K562 (cell line): Measurements from ENCODE around the gene NET1. TPM values are rescaled to one million over a fixed set of nuclear protein-coding genes. Genes with fewer than 3 reads are reported as not detected.

Source experiments
- ATAC-seq: fragments of 200-7000 bp; cut with Tn5 transposase; 3 replicates; pipeline ENCODE4 v1.9.1; 2020; ENCODE audit warnings: moderate library complexity
- BruUV-seq: library from RNA; stranded (reverse); fragments of 400-500 nt; replicated peaks from 2 replicates; lab custom pipeline; 2021; lab: Mats Ljungman, UMichigan
- CTCF ChIA-PET: fragments of 300-600 bp; formaldehyde crosslinking; extraction: SDS; loops from one replicate; lab custom pipeline; 2021; ENCODE audit warnings: low intra/inter-chr PET ratio; lab: Yijun Ruan, JAX
- POLR2A ChIA-PET: fragments of 300-600, 350-650 bp; sonication (Branson Sonifier 250); formaldehyde crosslinking; extraction: SDS; loops from one replicate; lab custom pipeline; 2021; ENCODE audit warnings: antibody characterized with exemption, inconsistent platforms; lab: Yijun Ruan, JAX
- DNase-seq, 4 experiments: peaks; one replicate each; pipeline versions ENCODE4 v3.0.0 to v3.0.0-alpha.2; 2011 to 2018; ENCODE audit warnings: low spot score in 3 of 4, mixed read lengths in 3 of 4; ENCODE audit errors: extremely low read depth in 1 of 4
- FAIRE-seq: peaks from 2 replicates; lab custom pipeline; 2011; peaks lifted over from hg19 to GRCh38; lab: Jason Lieb, UNC
- H2AFZ ChIP-seq: 2 replicates; pipeline ENCODE4 v1.6.0; 2011; ENCODE audit warnings: low read depth, low read length, control low read depth, inconsistent platforms
- H3K27ac ChIP-seq: fragments of 200-600 bp; 3 replicates; pipeline ENCODE4 v1.8.0; 2011; ENCODE audit warnings: low read depth, mild to moderate bottlenecking, control low read depth, inconsistent platforms, low read length, moderate library complexity, mixed read lengths; ENCODE audit errors: extremely low read depth
- H3K27me3 ChIP-seq, 2 experiments: fragments of 300-600 bp in 1 of 2; 2 replicates in 1 of 2; 3 replicates in 1 of 2; pipeline versions ENCODE4 v1.6.0 to v1.8.0; 2011; ENCODE audit warnings: inconsistent platforms in 2 of 2, low read length in 2 of 2, mild to moderate bottlenecking in 1 of 2, mixed read lengths in 1 of 2, moderate library complexity in 1 of 2; ENCODE audit not compliant: control insufficient read depth in 2 of 2, insufficient read depth in 2 of 2
- H3K36me3 ChIP-seq: fragments of 300-600 bp; 3 replicates; pipeline ENCODE4 v1.8.0; 2011; ENCODE audit warnings: mild to moderate bottlenecking, low read length, inconsistent platforms; ENCODE audit not compliant: control insufficient read depth, insufficient read depth
- H3K4me1 ChIP-seq, 2 experiments: fragments of 200-600 bp in 1 of 2; replicated peaks in 1 of 2; 2 replicates in 1 of 2; 3 replicates in 1 of 2; pipeline versions ENCODE4 v1.5.1 to v1.8.0; 2011; ENCODE audit warnings: inconsistent platforms in 2 of 2, low read length in 2 of 2, mild to moderate bottlenecking in 1 of 2, mixed read lengths in 1 of 2, moderate library complexity in 1 of 2; ENCODE audit not compliant: control insufficient read depth in 2 of 2, insufficient read depth in 2 of 2
- H3K4me2 ChIP-seq: 2 replicates; pipeline ENCODE4 v1.6.1; 2011; ENCODE audit warnings: low read length, control low read depth, inconsistent platforms, mixed read lengths; ENCODE audit not compliant: insufficient read depth
- H3K4me3 ChIP-seq: fragments of 200-600 bp; sonication (generic), shearing (Covaris generic); 2 replicates; pipeline ENCODE4 v1.5.1; 2016; ENCODE audit warnings: control low read depth, inconsistent platforms
- H3K79me2 ChIP-seq: fragments of 200-600 bp; 3 replicates; pipeline ENCODE4 v1.8.0; 2011; ENCODE audit warnings: low read length, inconsistent platforms; ENCODE audit not compliant: control insufficient read depth, insufficient read depth
- H3K9ac ChIP-seq, 2 experiments: 2 replicates each; pipeline versions ENCODE4 v1.6.0 to v1.6.1; 2011; ENCODE audit warnings: low read depth in 2 of 2, low read length in 2 of 2, control low read depth in 1 of 2, inconsistent platforms in 1 of 2, mild to moderate bottlenecking in 1 of 2, mixed read lengths in 1 of 2; ENCODE audit not compliant: insufficient read depth in 1 of 2
- H3K9me1 ChIP-seq: one replicate; pipeline ENCODE4 v1.6.0; 2011; ENCODE audit warnings: inconsistent platforms, mild to moderate bottlenecking, low read length, moderate library complexity; ENCODE audit not compliant: control insufficient read depth, insufficient read depth
- H3K9me3 ChIP-seq: replicated peaks from 2 replicates; pipeline ENCODE4 v1.5.1; 2011; ENCODE audit warnings: low read depth, low read length, inconsistent platforms; ENCODE audit not compliant: control insufficient read depth, insufficient read depth
- H4K20me1 ChIP-seq: replicated peaks from 2 replicates; pipeline ENCODE4 v1.6.1; 2011; ENCODE audit warnings: low read length, inconsistent platforms, mixed read lengths; ENCODE audit not compliant: control insufficient read depth, insufficient read depth
- HNRNPLL ChIP-seq: fragments of 200-400 bp; formaldehyde crosslinking; IDR thresholded peaks from 2 replicates; pipeline ENCODE4 v1.6.1; 2017; ENCODE audit warnings: low read length, low read depth, mild to moderate bottlenecking; ENCODE audit not compliant: poor library complexity, severe bottlenecking
- HOXB6 ChIP-seq: fragments of 250-450 bp; sonication (Bioruptor Pico); IDR thresholded peaks from 2 replicates; pipeline ENCODE4 v1.5.1; 2022; ENCODE audit warnings: mild to moderate bottlenecking, borderline replicate concordance
- KAT2B ChIP-seq: IDR thresholded peaks from one replicate; pipeline ENCODE4 v1.6.1; 2012; ENCODE audit warnings: low read depth, mild to moderate bottlenecking, control low read depth, inconsistent platforms, low read length, moderate library complexity
- LCOR ChIP-seq: sonication (generic); formaldehyde crosslinking; IDR thresholded peaks from 2 replicates; pipeline ENCODE4 v1.8.0; 2022; ENCODE audit warnings: mild to moderate bottlenecking, missing genetic modification reagents
- PHF20 ChIP-seq: fragments of 450-650 bp; IDR thresholded peaks from 2 replicates; pipeline ENCODE4 v1.6.1; 2018; ENCODE audit not compliant: partially characterized antibody
- POLR2A ChIP-seq: fragments of 450-650 bp; conservative IDR thresholded peaks from 2 replicates; pipeline ENCODE4 v1.6.1; 2016
- ZBED1 ChIP-seq: IDR thresholded peaks from 2 replicates; pipeline ENCODE4 v1.6.1; 2014
- ZNF175 ChIP-seq: fragments of 200-800 bp; sonication (Bioruptor generic); IDR thresholded peaks from 2 replicates; pipeline ENCODE4 v1.6.1; 2016; ENCODE audit warnings: low read depth, mild to moderate bottlenecking, missing genetic modification characterization, missing compliant biosample characterization
- WGBS: fragments of 100-300 bp; shearing (Covaris generic); methylation state at CpG from one replicate; pipeline ENCODE4 v1.1.6; 2016; ENCODE audit warnings: low coverage, mixed read lengths; ENCODE audit not compliant: insufficient coverage; ENCODE audit errors: missing lambda C conversion rate; 5-methylcytosine and 5-hydroxymethylcytosine counted together
- in situ Hi-C: fragments of 300-500 bp; cut with MboI; formaldehyde crosslinking; loops from 4 replicates; pipeline ENCODE4 v1.15.0; 2018; ENCODE audit warnings: inconsistent platforms, mixed read lengths
- intact Hi-C: fragments of 100-400 bp; cut with micrococcal nuclease; formaldehyde crosslinking; loops from 2 replicates; pipeline ENCODE4 v1.14.2; 2022
- polyA plus RNA-seq, 8 experiments: library from polyadenylated mRNA; depleted of rRNA in 4 of 8; stranded (reverse) in 5 of 8; unstranded in 3 of 8; fragments of >200 nt; fragmentation: Nextera tagmentation in 2 of 8; fragmentation: Illumina TruSeq in 1 of 8; extraction: Ambion mirVana in 2 of 8; extraction: Trizol in 1 of 8; gene quantifications; 2 replicates each; pipeline versions ENCODE4 v1.2.1 to v1.2.3, GENCODE V29; 2011 to 2014; ENCODE audit warnings: inconsistent platforms in 1 of 8, missing spikeins in 1 of 8
- total RNA-seq, 7 experiments: library from RNA; depleted of rRNA in 6 of 7; stranded (reverse); fragments of >200 nt in 6 of 7; fragmentation: Illumina TruSeq in 2 of 7; extraction: Trizol in 2 of 7; gene quantifications; 2 replicates each; pipeline versions ENCODE4 v1.2.1 to v1.2.3, GENCODE V29; 2011 to 2021; ENCODE audit warnings: low replicate concordance in 1 of 7

Gene NET1
- total and polyA plus RNA-seq, 9 of the 15 experiments (the other 6 are each of a cell fraction or from before 2014, with no cell fraction given), result 47.4 to 258 (median 106) TPM

DNA sequence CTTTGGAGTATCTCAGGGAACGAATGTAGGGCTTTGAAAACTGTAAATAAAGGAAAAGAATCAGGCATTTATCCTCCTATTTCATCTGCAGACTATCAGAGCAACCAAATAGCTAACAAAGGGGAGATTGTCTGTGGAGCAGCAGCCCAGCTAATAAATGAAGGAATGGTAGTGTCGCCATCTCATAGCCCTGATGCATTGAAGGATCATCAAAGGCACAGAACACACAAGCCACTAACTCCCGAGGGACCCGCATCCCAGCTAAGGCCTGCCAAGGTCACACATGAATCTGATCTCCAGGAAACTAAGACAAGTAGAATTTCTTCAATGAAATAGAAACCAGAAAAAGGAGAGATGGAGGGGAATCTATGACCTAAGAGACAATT lies 48.8 kb downstream of the NET1 start:
- in situ Hi-C loops (no loop called here), intact Hi-C loops (loop anchor here (5.0 kb wide), 1 partner anchor 161 kb away; no protein-coding TSS in a partner anchor)
- Histone ChIP-seq H3K4me1 (peaks cover 34 to 52% of the 10 kb centered on the region in 2 experiments), H3K9me3 (no peaks in the 10 kb centered on the region), H2AFZ (no peak overlapping the region), H3K36me3 (peaks cover 70% of the 10 kb centered on the region), H3K27me3 (no peaks in the 10 kb centered on the region), H3K9ac (peak overlapping the region in 1 of 2 experiments; percentile 77; a peak in 2 of 4 replicates), H4K20me1 (no peaks in the 10 kb centered on the region), H3K4me2 (peak overlapping the region; percentile 70; the same call in 1 of the 2 replicates), H3K4me3 (no peak overlapping the region), H3K9me1 (no peaks in the 10 kb centered on the region), H3K27ac (peak overlapping the region; percentile 87), H3K79me2 (peaks cover 100% of the 10 kb centered on the region)
- FAIRE-seq (no peak), DNase-seq (no peak), ATAC-seq (peak; percentile 19)
- WGBS, result 53% methylated on average over 4 of the region's 4 CpGs
- no TSS peak for BruUV-seq
- ChIA-PET POLR2A (interaction anchor here (0.6 to 5.4 kb wide), 15 partner anchors 6 to 162 kb away, joined by 3 to 43 read pairs (median 3); no protein-coding TSS in a partner anchor), CTCF (no interaction called here)
- TF ChIP-seq ZNF175 (CRISPR knock-in tag), result peak; percentile 33; the same call in 1 of the 2 replicates
- TF ChIP-seq PHF20, result no peak
- TF ChIP-seq ZBED1, result peak; percentile 19; the same call in 1 of the 2 replicates
- peak; percentile 47 for TF ChIP-seq POLR2A
- TF ChIP-seq HOXB6 (CRISPR knock-in tag), result no peak
- TF ChIP-seq KAT2B, result no peak
- no peak for TF ChIP-seq HNRNPLL
- 0 out of 2 replicates have a peak, but pooled peaks have one; percentile 24 for TF ChIP-seq LCOR (CRISPR knock-in tag)
